Activated naive CD8-positive, alpha-beta T cell (primary cell): ENCODE measurements around the gene PARD3B.

Experiments used
- H3K27ac Mint-ChIP-seq: one replicate; pipeline ENCODE4 v1.8.0; 2021; ENCODE audit warnings: mixed read lengths
- H3K27me3 Mint-ChIP-seq: one replicate; pipeline ENCODE4 v1.8.0; 2021; ENCODE audit warnings: mixed read lengths
- H3K36me3 Mint-ChIP-seq: one replicate; pipeline ENCODE4 v1.8.0; 2021; ENCODE audit warnings: mixed read lengths
- H3K4me1 Mint-ChIP-seq: one replicate; pipeline ENCODE4 v1.8.0; 2021; ENCODE audit warnings: low read depth, mixed read lengths
- H3K4me3 Mint-ChIP-seq: one replicate; pipeline ENCODE4 v1.8.0; 2021; ENCODE audit warnings: mild to moderate bottlenecking, mixed read lengths
- H3K9me3 Mint-ChIP-seq: one replicate; pipeline ENCODE4 v1.8.0; 2021; ENCODE audit warnings: low read depth, mixed read lengths

The PARD3B gene

GRCh38 chr2:205297368-205297767, 752.1 kb downstream of the PARD3B start:
- Mint-ChIP-seq H3K27ac (no peak overlapping the region), H3K36me3 (no peaks in the 10 kb centered on the region), H3K27me3 (peaks cover 1% of the 10 kb centered on the region), H3K9me3 (no peaks in the 10 kb centered on the region), H3K4me3 (no peak overlapping the region), H3K4me1 (no peaks in the 10 kb centered on the region)

DNA sequence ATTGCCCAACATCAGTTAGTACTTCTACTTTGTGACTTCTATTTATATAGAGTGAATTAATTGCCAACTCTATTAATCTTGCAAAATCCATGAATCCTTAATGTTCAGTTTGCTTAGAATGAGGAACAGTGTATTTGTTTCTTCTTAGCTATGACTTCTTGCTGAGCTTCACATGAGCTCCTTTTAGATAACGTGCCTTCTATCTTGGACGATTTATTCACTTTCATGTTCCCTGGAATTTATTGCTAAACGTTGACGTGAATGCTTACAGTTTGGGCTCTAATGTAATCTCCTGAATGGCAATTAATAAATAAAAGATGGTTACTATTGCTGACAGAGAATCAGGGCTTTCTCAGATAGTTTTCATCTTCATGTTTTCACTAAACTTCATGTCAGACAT, 752.6 kb downstream of the PARD3B start:
- Mint-ChIP-seq H3K36me3 (no peaks in the 10 kb centered on the region), H3K27me3 (peaks cover 1% of the 10 kb centered on the region), H3K4me1 (no peaks in the 10 kb centered on the region), H3K27ac (no peak overlapping the region), H3K9me3 (no peaks in the 10 kb centered on the region), H3K4me3 (no peak overlapping the region)

DNA sequence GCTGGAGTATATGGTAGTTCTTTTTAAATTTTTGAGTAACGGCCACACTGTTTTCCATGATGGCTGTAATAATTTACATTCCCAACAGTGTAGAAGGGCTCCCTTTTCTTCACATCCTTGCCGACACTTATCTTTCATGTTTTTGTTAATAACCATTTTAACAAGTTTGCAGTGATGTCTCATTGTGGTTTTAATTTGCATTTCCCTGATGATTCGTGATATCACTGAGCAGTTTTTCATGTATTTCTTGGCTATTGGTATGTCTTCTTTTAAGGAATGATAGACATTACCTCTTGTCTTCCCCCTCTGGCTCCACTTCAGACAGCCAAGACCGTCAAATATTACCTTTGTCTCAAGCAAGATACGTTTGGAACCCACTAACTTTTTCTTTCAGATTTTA, 765.9 kb downstream of the PARD3B start:
- H3K27ac Mint-ChIP-seq = no peak overlapping the region
- H3K4me1 Mint-ChIP-seq = no peaks in the 10 kb centered on the region
- no peaks in the 10 kb centered on the region for H3K9me3 Mint-ChIP-seq
- H3K36me3 Mint-ChIP-seq = peaks cover 7% of the 10 kb centered on the region
- no peaks in the 10 kb centered on the region for H3K27me3 Mint-ChIP-seq
- no peak overlapping the region for H3K4me3 Mint-ChIP-seq

GRCh38 chr2:205321231-205321630, 776.0 kb downstream of the PARD3B start:
- Mint-ChIP-seq H3K27me3 (peaks cover 3% of the 10 kb centered on the region), H3K9me3 (peaks cover 4% of the 10 kb centered on the region), H3K4me3 (no peak overlapping the region), H3K36me3 (peaks cover 9% of the 10 kb centered on the region), H3K27ac (no peak overlapping the region), H3K4me1 (no peaks in the 10 kb centered on the region)

GRCh38 chr2:205323929-205324328, 778.7 kb downstream of the PARD3B start:
- Mint-ChIP-seq H3K4me1 (no peaks in the 10 kb centered on the region), H3K27ac (no peak overlapping the region), H3K27me3 (peaks cover 3% of the 10 kb centered on the region), H3K36me3 (peaks cover 8% of the 10 kb centered on the region), H3K9me3 (peaks cover 4% of the 10 kb centered on the region), H3K4me3 (no peak overlapping the region)

- H3K36me3 Mint-ChIP-seq = peaks cover 7% of the 10 kb centered on the region
- H3K27ac Mint-ChIP-seq = no peak overlapping the region
- no peak overlapping the region for H3K4me3 Mint-ChIP-seq
- H3K9me3 Mint-ChIP-seq = peaks cover 4% of the 10 kb centered on the region
- H3K27me3 Mint-ChIP-seq = peaks cover 3% of the 10 kb centered on the region
- H3K4me1 Mint-ChIP-seq = no peaks in the 10 kb centered on the region
These were observed 779.1 kb downstream of the PARD3B start for GRCh38 chr2:205324355-205324754.

- no peak overlapping the region for H3K27ac Mint-ChIP-seq
- H3K9me3 Mint-ChIP-seq = peaks cover 12% of the 10 kb centered on the region
- peaks cover 7% of the 10 kb centered on the region for H3K36me3 Mint-ChIP-seq
- no peak overlapping the region for H3K4me3 Mint-ChIP-seq
- H3K27me3 Mint-ChIP-seq = no peaks in the 10 kb centered on the region
- no peaks in the 10 kb centered on the region for H3K4me1 Mint-ChIP-seq
These were observed 788.1 kb downstream of the PARD3B start for GRCh38 chr2:205333351-205333750.

DNA sequence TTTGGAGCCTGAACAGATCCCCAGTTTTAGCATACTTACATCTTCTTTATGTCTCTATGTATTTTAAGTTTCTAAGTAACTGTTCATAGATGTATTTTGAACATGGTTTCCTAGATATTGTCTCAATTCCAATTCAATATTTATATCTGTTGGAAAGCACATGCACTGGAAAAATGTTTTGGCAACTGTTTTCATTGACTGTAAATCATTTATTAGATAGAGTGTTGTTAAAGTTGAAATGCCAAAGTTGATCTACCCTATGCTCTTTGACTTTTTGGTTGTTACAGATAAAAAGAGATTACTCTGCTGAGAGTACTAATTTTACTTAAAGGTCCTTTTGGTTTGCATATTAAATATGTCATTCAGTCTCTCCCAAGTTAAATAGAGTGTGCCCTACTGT, 792.0 kb downstream of the PARD3B start:
- no peak overlapping the region for H3K4me3 Mint-ChIP-seq
- H3K27me3 Mint-ChIP-seq = no peaks in the 10 kb centered on the region
- peaks cover 12% of the 10 kb centered on the region for H3K9me3 Mint-ChIP-seq
- peaks cover 11% of the 10 kb centered on the region for H3K36me3 Mint-ChIP-seq
- H3K4me1 Mint-ChIP-seq = no peaks in the 10 kb centered on the region
- H3K27ac Mint-ChIP-seq = no peak overlapping the region

DNA sequence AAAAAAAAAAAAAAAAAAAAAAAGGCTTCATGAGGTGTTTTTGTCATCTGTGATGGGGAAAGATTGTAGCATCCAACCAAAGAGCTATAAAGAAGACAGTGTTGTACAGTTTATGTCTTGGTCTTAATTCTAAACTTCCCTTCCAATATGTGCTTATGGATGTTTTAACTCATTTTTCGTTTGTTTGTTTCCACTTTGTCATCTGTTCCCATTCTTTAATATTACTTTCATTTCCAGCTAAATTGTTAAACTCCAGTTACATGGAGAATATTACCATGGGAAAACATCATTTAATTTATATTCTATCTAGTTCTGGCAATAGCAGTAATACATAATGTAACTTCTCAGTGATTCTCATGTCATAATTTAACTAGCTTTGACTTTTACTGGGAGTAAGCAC, 792.9 kb downstream of the PARD3B start:
- H3K27ac Mint-ChIP-seq = no peak overlapping the region
- peaks cover 14% of the 10 kb centered on the region for H3K9me3 Mint-ChIP-seq
- H3K27me3 Mint-ChIP-seq = no peaks in the 10 kb centered on the region
- peaks cover 11% of the 10 kb centered on the region for H3K36me3 Mint-ChIP-seq
- H3K4me1 Mint-ChIP-seq = no peaks in the 10 kb centered on the region
- H3K4me3 Mint-ChIP-seq = no peak overlapping the region

- H3K4me3 Mint-ChIP-seq = no peak overlapping the region
- no peaks in the 10 kb centered on the region for H3K4me1 Mint-ChIP-seq
- H3K27me3 Mint-ChIP-seq = no peaks in the 10 kb centered on the region
- H3K36me3 Mint-ChIP-seq = peaks cover 7% of the 10 kb centered on the region
- no peak overlapping the region for H3K27ac Mint-ChIP-seq
- H3K9me3 Mint-ChIP-seq = peaks cover 10% of the 10 kb centered on the region
These were observed 797.8 kb downstream of the PARD3B start for GRCh38 chr2:205343103-205343502.

- H3K27ac Mint-ChIP-seq = no peak overlapping the region
These were observed 801.4 kb downstream of the PARD3B start for GRCh38 chr2:205346649-205347048.

DNA sequence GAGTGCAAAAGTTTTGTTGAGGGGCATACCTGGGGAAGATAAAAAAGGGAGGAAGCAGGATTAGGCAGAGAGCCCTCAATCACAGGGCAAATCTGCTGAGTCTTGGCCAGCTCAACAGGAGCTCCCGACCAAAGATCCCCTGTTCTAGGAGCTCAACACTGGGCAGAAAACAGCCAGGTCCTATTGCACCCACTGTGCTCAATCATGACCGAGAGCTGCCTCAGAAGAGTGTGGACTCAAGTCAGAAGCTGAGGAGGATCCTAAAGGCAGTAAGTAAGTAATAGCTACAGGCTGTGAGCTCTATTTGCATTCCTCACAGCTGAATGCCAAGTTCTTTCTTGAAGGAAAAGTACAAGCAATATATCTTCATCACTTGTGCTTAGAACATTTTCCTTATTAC, 802.6 kb downstream of the PARD3B start:
- Mint-ChIP-seq H3K4me3 (no peak overlapping the region), H3K36me3 (peaks cover 4% of the 10 kb centered on the region), H3K27me3 (no peaks in the 10 kb centered on the region), H3K27ac (no peak overlapping the region), H3K4me1 (no peaks in the 10 kb centered on the region), H3K9me3 (peaks cover 10% of the 10 kb centered on the region)

More at GRCh38 chr2:205346649-205347048, 801.4 kb downstream of the PARD3B start:
- Mint-ChIP-seq H3K4me3 (no peak overlapping the region), H3K4me1 (no peaks in the 10 kb centered on the region), H3K36me3 (peaks cover 7% of the 10 kb centered on the region), H3K27me3 (no peaks in the 10 kb centered on the region), H3K9me3 (peaks cover 10% of the 10 kb centered on the region)

DNA sequence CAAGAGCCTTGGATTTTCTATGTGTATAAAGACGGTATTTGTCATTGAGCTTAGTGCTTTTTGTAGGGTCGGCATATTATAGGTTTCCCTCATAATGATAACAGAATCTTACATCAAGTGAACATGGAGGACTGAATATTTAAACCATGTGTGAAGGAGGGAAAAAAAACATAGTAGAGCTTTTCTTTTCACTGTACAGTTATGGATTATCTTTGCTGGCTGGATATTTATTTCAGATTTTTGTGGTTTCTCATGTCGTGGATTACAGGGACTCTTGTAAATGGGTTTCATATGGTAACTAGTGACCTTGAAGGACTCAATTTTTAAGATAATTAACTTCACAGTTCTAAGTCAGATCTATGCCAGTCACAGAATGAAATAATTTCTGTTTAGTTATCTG, 806.8 kb downstream of the PARD3B start:
- Mint-ChIP-seq H3K4me1 (no peaks in the 10 kb centered on the region), H3K27me3 (no peaks in the 10 kb centered on the region), H3K36me3 (peaks cover 4% of the 10 kb centered on the region), H3K9me3 (no peaks in the 10 kb centered on the region), H3K4me3 (no peak overlapping the region), H3K27ac (no peak overlapping the region)

DNA sequence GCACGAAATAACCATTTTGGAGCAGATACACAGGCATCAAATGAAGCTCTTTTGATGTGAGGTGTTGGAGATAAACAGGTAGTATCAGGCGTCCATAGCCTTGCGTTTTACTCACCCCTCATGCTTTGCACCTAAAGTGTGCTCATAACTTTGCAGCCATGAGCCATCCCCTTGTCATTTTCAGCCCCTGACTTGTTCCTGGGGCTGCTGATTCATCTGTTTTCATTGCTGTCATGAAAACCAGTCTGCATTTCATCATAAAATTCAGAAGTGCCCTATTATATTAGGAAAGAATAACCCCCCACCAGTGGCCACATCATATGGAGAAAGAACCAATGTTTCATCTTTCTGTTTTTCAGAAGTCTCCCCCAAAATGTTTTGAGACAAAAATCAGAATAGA, 807.3 kb downstream of the PARD3B start:
- no peaks in the 10 kb centered on the region for H3K9me3 Mint-ChIP-seq
- no peaks in the 10 kb centered on the region for H3K4me1 Mint-ChIP-seq
- peaks cover 4% of the 10 kb centered on the region for H3K36me3 Mint-ChIP-seq
- no peak overlapping the region for H3K27ac Mint-ChIP-seq
- no peak overlapping the region for H3K4me3 Mint-ChIP-seq
- H3K27me3 Mint-ChIP-seq = no peaks in the 10 kb centered on the region

DNA sequence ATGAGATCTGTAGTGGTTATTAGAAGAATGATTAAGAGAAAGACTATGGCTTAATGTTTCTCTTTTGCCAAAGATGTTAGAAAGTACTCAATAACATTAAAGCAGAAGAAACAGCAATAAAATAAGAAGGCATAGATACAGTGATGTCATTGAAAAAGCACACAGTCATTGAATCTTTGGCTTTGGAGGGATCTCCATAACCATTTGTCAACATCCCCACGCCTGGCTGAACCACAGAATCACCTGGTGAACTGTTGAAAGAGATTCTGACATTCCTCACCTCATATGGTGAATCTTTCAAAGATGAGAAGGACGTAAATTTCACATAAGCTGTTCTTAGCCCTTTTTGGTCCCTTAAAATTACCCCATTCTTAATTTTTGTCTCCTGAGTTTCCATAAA, 812.5 kb downstream of the PARD3B start:
- Mint-ChIP-seq H3K27me3 (peaks cover 4% of the 10 kb centered on the region), H3K4me3 (no peak overlapping the region), H3K9me3 (no peaks in the 10 kb centered on the region), H3K4me1 (no peaks in the 10 kb centered on the region), H3K36me3 (peaks cover 4% of the 10 kb centered on the region), H3K27ac (no peak overlapping the region)

DNA sequence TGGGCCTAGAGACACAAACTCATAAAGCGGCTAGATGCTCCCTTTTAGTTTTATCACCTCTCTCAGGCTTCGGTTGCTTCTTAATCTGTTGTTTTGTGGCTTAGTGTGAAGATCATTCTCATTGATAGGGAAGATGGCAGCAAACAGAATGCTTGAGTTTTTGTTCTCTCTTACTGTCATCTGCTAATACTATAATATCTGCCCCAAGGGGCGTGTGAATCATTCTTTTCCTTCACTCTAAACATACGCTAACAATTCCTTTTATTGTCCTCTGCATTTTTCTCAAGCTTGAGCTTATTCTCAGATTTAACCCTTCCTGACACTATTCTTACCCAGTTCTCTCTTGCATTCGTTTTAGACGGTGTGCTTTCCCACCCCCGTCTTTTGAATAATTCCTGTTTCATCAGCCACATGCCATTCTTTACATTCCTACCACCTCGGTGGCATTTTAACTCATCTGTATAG, 813.1 kb downstream of the PARD3B start:
- Mint-ChIP-seq H3K27me3 (peaks cover 4% of the 10 kb centered on the region), H3K4me3 (no peak overlapping the region), H3K36me3 (peaks cover 2% of the 10 kb centered on the region), H3K4me1 (no peaks in the 10 kb centered on the region), H3K27ac (no peak overlapping the region), H3K9me3 (no peaks in the 10 kb centered on the region)
